Measurements from ENCODE around the gene PKD1L1.

DNA sequence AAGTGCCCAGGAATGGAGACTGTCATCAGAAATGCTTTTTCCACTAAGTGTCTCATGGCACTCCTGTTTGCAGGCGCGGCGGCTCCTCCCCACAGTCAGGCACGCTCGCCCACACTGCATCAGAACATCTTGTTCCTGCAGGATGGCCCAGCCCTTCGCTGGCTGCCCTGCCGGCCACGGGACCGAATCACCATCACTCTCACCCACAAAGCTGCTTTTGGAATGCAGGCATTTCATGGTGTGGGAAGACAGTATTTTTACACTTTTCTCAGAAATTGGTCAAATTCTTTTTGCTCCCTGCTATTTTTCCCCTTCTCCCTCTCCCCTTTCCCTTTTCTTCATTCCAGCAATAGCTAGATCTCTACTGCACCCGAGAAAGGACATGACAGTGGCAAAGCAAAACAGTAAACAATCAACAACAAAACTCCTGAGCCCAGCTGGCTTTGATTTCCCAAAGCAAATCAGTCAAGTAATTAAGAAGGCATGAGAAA, 190.3 kb downstream of the PKD1L1 start:
- TF ChIP-seq POLR2AphosphoS5 (IDR thresholded peaks at IDR 0.05; ENCODE audit: borderline replicate concordance, low read depth, low read length), result no peak
- TF ChIP-seq FOXP2 (optimal IDR thresholded peaks at IDR 0.05; ENCODE audit: control extremely low read depth, extremely low read length, insufficient read depth), result no peak
- TF ChIP-seq EZH2 (IDR thresholded peaks at IDR 0.05), result no peak
